Panc1 (cell line): ENCODE results near the gene GDF2. TPM values are rescaled to one million over a fixed set of nuclear protein-coding genes. Genes with fewer than 3 reads are reported as not detected.

Source experiments
- ATAC-seq: fragments of 200-7000 bp; cut with Tn5 transposase; 2 replicates; pipeline ENCODE4 v1.9.1; 2020; ENCODE audit warnings: mild to moderate bottlenecking, moderate library complexity
- BruUV-seq: library from RNA; stranded (reverse); fragments of 400-500 nt; replicated peaks from 2 replicates; lab custom pipeline; 2021; lab: Mats Ljungman, UMichigan
- CTCF ChIA-PET: fragments of 300-600 bp; sonication (Branson Sonifier 250); formaldehyde crosslinking; loops from one replicate; lab custom pipeline; 2022; ENCODE audit warnings: antibody characterized with exemption; lab: Charles Lee
- POLR2A ChIA-PET: fragments of 300-600 bp; sonication (Branson Sonifier 250); formaldehyde crosslinking; loops from one replicate; lab custom pipeline; 2022; ENCODE audit warnings: antibody characterized with exemption; lab: Charles Lee
- DNase-seq: peaks from one replicate; pipeline ENCODE4 v3.0.0-alpha.2; 2010; ENCODE audit warnings: low read depth, low spot score
- H3K27ac ChIP-seq: 2 replicates; pipeline ENCODE4 v1.5.1; 2011; ENCODE audit warnings: mild to moderate bottlenecking, low read length, inconsistent platforms
- H3K27me3 ChIP-seq: fragments of 200-500 bp; sonication (Bioruptor generic); 2 replicates; pipeline ENCODE4 v1.6.0; 2014; ENCODE audit warnings: low read length, inconsistent platforms; ENCODE audit not compliant: control insufficient read depth, insufficient read depth
- H3K36me3 ChIP-seq: fragments of 200-500 bp; sonication (Bioruptor generic); 2 replicates; pipeline ENCODE4 v1.5.1; 2014; ENCODE audit warnings: inconsistent platforms, mild to moderate bottlenecking, low read length, moderate library complexity; ENCODE audit not compliant: control insufficient read depth, insufficient read depth
- H3K4me1 ChIP-seq: 2 replicates; pipeline ENCODE4 v1.5.1; 2011; ENCODE audit warnings: inconsistent platforms, mild to moderate bottlenecking, low read length, moderate library complexity; ENCODE audit not compliant: control insufficient read depth, insufficient read depth
- H3K4me3 ChIP-seq, 2 experiments: 2 replicates each; pipeline ENCODE4 v1.5.1; 2011 to 2012; ENCODE audit warnings: low read depth in 2 of 2, low read length in 2 of 2, mild to moderate bottlenecking in 2 of 2, inconsistent platforms in 1 of 2, moderate library complexity in 1 of 2
- H3K9me3 ChIP-seq: fragments of 200-500 bp; sonication (Bioruptor generic); 2 replicates; pipeline ENCODE4 v1.5.1; 2014; ENCODE audit warnings: low read depth, mild to moderate bottlenecking, inconsistent platforms, low read length, moderate library complexity; ENCODE audit not compliant: control insufficient read depth, insufficient read depth
- POLR2AphosphoS5 ChIP-seq: IDR thresholded peaks from 2 replicates; pipeline ENCODE4 v1.6.1; 2012; ENCODE audit warnings: mild to moderate bottlenecking, low read depth, low read length, moderate library complexity
- SIN3A ChIP-seq: IDR thresholded peaks from 2 replicates; pipeline ENCODE4 v1.6.1; 2012; ENCODE audit warnings: low read depth, mild to moderate bottlenecking, low read length, moderate library complexity, borderline replicate concordance; ENCODE audit not compliant: insufficient read depth
- TCF7L2 ChIP-seq: IDR thresholded peaks from 2 replicates; pipeline ENCODE4 v1.6.1; 2011; ENCODE audit warnings: mild to moderate bottlenecking, low read depth, low read length, inconsistent platforms
- in situ Hi-C: cut with HindIII; loops from 2 replicates; pipeline ENCODE4 v1.10.0; 2016; ENCODE audit warnings: low sequenced_read_pairs, low pct_unique_long_range_greater_than_20kb
- intact Hi-C: fragments of 100-400 bp; cut with micrococcal nuclease; formaldehyde crosslinking; loops from one replicate; pipeline ENCODE4 v1.10.0; 2022; ENCODE audit not compliant: unreplicated experiment
- total RNA-seq: library from RNA; stranded (reverse); gene quantifications from one replicate; pipeline ENCODE4 v1.2.1, GENCODE V29; 2021; ENCODE audit not compliant: unreplicated experiment
- TF ChIP-seq, protein P1 (sequence below), 2 experiments: IDR thresholded peaks; 2 replicates each; pipeline ENCODE4 v1.6.1; 2011 to 2012; ENCODE audit warnings: low read depth in 2 of 2, control low read depth in 1 of 2, low read length in 1 of 2, mild to moderate bottlenecking in 1 of 2, moderate library complexity in 1 of 2; ENCODE audit not compliant: insufficient read depth in 1 of 2
- TF ChIP-seq, protein P2 (sequence below): fragments of 450-650 bp; IDR thresholded peaks from 2 replicates; pipeline ENCODE4 v1.5.1; 2017; ENCODE audit warnings: mild to moderate bottlenecking

The GDF2 gene
- total RNA-seq, 1 experiment from 2014 or later, result not detected

DNA sequence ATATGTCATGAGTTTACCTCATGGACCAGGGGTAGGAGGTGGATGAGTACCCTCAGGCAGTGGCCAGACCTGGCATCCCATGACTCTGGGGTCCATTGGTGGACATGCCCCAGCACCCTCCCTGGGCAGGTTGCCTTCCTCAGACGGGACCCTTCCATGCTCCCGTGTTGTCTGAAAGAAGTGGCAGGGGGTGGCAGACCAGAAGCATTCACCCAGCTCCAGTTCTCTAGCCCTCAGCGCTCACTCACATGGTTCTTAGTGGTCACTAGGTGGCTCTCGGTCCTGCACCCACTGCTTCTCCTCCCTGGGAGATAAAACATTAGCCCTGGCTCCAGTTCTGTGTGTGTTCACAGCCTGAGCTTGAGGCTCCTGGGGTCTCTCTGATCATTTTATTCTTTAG is 31.9 kb downstream of the GDF2 start:
- ChIA-PET CTCF (no interaction called here), POLR2A (no interaction called here)
- ATAC-seq (peak; percentile 81), DNase-seq (no peak)
- Histone ChIP-seq H3K27ac (no peak overlapping the region), H3K4me3 (no peak overlapping the region), H3K4me1 (no peaks in the 10 kb centered on the region), H3K9me3 (no peaks in the 10 kb centered on the region), H3K27me3 (no peaks in the 10 kb centered on the region), H3K36me3 (no peaks in the 10 kb centered on the region)
- in situ Hi-C loops (no loop called here), intact Hi-C loops (no loop called here)
- no TSS peak for BruUV-seq
- TF ChIP-seq TCF7L2, result no peak
- no peak for TF ChIP-seq POLR2AphosphoS5
- TF ChIP-seq, protein P1, sequence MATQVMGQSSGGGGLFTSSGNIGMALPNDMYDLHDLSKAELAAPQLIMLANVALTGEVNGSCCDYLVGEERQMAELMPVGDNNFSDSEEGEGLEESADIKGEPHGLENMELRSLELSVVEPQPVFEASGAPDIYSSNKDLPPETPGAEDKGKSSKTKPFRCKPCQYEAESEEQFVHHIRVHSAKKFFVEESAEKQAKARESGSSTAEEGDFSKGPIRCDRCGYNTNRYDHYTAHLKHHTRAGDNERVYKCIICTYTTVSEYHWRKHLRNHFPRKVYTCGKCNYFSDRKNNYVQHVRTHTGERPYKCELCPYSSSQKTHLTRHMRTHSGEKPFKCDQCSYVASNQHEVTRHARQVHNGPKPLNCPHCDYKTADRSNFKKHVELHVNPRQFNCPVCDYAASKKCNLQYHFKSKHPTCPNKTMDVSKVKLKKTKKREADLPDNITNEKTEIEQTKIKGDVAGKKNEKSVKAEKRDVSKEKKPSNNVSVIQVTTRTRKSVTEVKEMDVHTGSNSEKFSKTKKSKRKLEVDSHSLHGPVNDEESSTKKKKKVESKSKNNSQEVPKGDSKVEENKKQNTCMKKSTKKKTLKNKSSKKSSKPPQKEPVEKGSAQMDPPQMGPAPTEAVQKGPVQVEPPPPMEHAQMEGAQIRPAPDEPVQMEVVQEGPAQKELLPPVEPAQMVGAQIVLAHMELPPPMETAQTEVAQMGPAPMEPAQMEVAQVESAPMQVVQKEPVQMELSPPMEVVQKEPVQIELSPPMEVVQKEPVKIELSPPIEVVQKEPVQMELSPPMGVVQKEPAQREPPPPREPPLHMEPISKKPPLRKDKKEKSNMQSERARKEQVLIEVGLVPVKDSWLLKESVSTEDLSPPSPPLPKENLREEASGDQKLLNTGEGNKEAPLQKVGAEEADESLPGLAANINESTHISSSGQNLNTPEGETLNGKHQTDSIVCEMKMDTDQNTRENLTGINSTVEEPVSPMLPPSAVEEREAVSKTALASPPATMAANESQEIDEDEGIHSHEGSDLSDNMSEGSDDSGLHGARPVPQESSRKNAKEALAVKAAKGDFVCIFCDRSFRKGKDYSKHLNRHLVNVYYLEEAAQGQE (IDR thresholded peaks at IDR 0.05; ENCODE audit: insufficient read depth in 1 of 2, low read depth in 2 of 2, low read length in 1 of 2), result no peak
- TF ChIP-seq, protein P2, sequence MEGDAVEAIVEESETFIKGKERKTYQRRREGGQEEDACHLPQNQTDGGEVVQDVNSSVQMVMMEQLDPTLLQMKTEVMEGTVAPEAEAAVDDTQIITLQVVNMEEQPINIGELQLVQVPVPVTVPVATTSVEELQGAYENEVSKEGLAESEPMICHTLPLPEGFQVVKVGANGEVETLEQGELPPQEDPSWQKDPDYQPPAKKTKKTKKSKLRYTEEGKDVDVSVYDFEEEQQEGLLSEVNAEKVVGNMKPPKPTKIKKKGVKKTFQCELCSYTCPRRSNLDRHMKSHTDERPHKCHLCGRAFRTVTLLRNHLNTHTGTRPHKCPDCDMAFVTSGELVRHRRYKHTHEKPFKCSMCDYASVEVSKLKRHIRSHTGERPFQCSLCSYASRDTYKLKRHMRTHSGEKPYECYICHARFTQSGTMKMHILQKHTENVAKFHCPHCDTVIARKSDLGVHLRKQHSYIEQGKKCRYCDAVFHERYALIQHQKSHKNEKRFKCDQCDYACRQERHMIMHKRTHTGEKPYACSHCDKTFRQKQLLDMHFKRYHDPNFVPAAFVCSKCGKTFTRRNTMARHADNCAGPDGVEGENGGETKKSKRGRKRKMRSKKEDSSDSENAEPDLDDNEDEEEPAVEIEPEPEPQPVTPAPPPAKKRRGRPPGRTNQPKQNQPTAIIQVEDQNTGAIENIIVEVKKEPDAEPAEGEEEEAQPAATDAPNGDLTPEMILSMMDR, result no peak; the same call in 1 of the 2 replicates
- no peak for TF ChIP-seq SIN3A

DNA sequence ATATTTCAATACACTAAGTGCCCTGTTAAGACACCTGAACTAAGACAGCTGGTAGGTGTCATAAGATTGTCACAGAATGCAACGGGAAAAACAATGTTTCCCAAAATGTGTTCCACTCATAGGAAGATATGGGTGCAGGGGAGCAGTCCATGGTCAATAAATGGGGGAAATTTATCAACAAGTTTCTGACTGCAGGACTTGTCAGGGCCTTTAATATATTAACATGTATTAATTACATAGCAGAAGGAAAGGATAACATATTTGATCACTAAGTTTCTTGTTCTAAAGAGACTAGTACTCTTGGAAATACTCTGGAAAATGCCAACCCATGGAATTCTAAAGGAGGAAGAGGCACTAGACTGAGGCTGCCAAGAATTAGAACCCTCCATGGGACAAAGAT is 32.6 kb downstream of the GDF2 start:
- CTCF ChIA-PET, result no interaction called here
- in situ Hi-C loops (no loop called here), intact Hi-C loops (no loop called here)
- Histone ChIP-seq H3K27me3 (no peaks in the 10 kb centered on the region), H3K9me3 (no peaks in the 10 kb centered on the region), H3K4me3 (no peak overlapping the region), H3K36me3 (no peaks in the 10 kb centered on the region), H3K27ac (no peak overlapping the region), H3K4me1 (no peaks in the 10 kb centered on the region)
- POLR2A ChIA-PET, result no interaction called here
- DNase-seq (no peak), ATAC-seq (no peak)
- no TSS peak for BruUV-seq
- TF ChIP-seq, protein P1 (IDR thresholded peaks at IDR 0.05; ENCODE audit: insufficient read depth in 1 of 2, low read depth in 2 of 2, low read length in 1 of 2), result no peak
- no peak for TF ChIP-seq SIN3A
- TF ChIP-seq, protein P2, result no peak
- no peak for TF ChIP-seq TCF7L2
- no peak for TF ChIP-seq POLR2AphosphoS5
